ENCODE data around the gene RDX.
"Not testable (repeated sequence)": the region's sequence is repeated elsewhere in the genome, so short reads cannot be mapped to it uniquely, and the experiment has no call there.

Gene RDX

GRCh38 chr11:110305169-110306018 lies 9.0 kb upstream of the RDX start:
- no peak for DNase-seq (ENCODE audit: low read depth)

- no peak for DNase-seq (ENCODE audit: low read depth)
These were observed 7.0 kb upstream of the RDX start for GRCh38 chr11:110303414-110303826.

- no peak for DNase-seq (ENCODE audit: low read depth)
These were observed 5.2 kb upstream of the RDX start for GRCh38 chr11:110301577-110301976.

DNA sequence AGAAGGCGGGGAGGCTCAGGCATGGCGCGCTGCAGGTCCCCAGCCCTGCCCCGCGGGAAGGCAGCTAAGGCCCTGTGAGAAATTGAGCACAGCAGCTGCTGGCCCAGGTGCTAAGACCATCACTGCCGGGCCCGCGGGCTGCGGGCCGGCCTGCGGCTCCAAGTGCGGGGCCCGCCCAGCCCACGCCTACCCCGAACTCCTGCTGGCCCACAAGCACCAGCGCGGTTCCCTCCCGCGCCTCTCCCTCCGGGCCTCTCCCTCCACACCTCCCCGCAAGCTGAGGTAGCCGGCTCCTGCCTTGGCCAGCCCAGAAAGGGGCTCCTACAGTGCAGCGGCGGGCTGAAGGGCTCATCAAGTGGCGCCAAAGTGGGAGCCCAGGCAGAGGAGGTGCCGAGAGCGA lies 4.6 kb upstream of the RDX start:
- DNase-seq (ENCODE audit: low read depth): no peak

GRCh38 chr11:110299006-110299785 lies 2.8 kb upstream of the RDX start:
- DNase-seq (ENCODE audit: low read depth): no peak

- no peak for DNase-seq (ENCODE audit: low read depth)
These were observed 1.9 kb upstream of the RDX start for GRCh38 chr11:110298301-110298765.

DNA sequence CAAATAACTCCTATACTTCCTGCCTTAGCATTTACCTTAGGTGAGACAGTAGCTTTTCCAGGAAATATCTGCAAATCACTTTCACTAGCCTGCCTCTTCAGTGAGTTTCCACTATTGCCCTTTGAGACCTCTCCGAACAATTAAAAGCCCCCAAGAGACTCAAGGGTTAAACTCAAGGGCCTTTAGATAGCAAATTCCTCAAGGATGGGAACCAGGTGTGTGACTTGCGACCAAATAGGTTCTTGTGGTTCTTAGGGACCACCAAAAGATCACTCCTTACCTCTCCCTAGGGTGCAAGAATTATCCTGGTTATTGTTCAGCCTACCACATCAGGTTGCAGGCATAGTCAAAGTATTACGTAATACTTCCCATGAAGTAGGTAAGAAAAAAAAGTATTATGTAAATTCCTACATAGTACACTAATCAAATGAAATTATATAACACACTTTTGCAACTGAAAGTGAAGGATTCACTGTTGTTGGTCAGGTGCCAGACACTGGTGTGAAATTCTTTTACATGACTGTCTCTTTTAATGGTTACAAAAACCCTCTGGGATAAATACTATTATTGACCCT lies 1.4 kb upstream of the RDX start:
- no peak for DNase-seq (ENCODE audit: low read depth)

GRCh38 chr11:110297076-110297725 lies 787 bp upstream of the RDX start:
- DNase-seq (ENCODE audit: low read depth): no peak

DNA sequence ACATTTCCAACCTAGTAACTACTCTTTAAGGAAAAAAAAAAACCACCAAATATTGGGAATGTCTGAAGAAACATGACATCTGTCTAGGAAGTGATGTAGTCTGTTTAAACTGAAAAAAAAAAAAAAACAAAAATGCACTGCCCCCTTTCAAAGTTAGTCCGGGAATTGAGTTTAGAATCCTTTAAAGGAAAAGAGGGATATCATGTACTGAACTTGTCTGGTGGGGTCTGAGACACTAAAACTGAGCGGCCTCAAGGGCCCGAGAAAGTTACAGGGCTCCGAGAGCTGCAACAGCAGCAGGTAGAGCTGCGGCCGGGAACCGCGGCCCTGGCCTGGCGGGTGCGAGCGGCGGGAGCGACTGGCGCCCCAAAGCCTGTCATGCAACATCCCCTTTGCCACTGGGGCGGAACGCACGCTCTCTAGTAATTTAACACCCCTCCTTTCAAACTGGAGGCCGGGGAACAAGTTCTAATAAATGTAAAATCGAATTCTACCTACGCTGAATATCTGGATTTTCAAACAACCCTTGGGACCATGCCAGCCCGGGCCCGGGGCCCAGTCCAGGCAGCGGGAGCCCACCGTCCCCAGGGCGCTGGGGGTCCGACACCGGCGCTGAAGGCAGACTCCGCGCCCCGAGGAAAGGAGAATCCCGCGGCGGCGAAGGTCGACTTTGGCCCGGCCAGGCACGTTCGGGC lies 736 bp downstream of the RDX start:
- peak; percentile 47 for DNase-seq (ENCODE audit: low read depth)

DNA sequence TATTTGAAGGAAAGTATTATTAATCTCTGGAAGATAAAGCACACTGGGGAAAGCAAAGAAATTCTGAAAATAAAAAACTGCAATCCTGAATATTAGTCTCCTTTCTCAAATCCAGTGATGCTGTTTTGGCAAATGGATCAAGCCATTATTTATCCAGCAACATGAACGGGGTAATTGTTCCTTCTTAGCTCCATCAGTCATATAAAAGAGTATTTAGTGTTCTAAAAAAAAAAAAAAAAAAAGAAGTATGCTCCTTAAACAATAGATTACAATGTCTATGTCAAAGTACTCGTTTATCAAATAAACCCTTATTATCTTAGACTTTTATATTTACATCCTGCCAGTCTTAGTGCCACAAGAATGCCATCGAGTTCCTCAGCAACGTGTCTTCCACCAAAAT lies 1.3 kb downstream of the RDX start:
- DNase-seq (ENCODE audit: low read depth): no peak

DNA sequence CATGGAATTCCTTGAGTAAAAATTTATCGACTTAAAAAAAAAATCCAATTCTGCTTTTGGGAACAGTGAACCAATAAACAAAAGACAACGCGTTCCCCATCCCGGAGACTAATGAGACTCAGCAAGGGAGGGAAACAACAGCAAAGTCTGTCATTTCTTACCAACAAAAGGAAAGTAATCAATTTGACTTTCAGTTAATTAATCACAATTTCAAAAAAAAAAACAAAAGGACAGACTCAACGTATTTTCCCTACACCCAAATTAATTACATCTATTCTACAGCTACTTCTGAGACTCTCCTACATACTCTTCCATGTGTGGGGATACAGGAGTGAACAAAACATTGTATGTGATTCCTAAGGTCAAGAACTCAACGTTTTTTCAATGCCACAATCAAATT lies 1.9 kb downstream of the RDX start:
- DNase-seq (ENCODE audit: low read depth): no peak

DNA sequence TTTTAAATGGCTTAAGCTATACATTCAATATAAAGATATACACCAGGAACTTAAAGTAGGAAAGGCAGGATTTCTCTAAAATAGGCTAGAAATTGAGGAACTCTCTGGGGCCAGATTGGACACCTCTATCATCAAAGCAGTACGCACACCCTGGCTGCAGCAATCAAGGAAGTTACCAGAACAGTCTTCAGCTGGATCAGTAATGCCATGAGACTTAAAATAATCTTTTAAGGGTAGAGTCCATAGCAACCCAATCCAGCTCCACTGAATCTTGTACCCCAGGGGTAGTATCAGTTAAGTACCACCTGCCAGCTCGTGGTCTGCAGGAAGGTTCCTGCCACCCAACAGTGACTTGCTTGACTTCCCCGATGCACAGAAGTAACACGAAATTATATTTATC lies 3.0 kb downstream of the RDX start:
- DNase-seq (ENCODE audit: low read depth): no peak

DNA sequence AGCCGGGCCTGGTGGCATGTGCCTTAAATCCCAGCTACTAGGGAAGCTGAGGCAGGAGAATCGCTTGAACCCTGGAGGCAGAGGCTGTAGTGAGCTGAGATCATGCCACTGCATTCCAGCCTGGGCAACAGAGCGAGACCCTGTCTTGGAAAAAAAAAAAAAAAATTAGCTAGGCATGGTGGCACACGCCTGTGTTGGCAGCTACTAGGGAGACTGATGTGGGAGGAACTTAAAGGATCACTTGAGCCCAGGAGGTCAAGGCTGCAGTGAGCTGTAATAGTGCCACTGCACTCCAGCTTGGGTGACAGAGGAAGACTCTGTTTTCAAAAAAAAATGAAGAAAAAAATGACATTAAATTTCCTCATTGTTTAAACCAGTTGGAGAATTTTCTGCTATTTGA lies 4.3 kb downstream of the RDX start:
- DNase-seq (ENCODE audit: low read depth): not testable (repeated sequence)

DNA sequence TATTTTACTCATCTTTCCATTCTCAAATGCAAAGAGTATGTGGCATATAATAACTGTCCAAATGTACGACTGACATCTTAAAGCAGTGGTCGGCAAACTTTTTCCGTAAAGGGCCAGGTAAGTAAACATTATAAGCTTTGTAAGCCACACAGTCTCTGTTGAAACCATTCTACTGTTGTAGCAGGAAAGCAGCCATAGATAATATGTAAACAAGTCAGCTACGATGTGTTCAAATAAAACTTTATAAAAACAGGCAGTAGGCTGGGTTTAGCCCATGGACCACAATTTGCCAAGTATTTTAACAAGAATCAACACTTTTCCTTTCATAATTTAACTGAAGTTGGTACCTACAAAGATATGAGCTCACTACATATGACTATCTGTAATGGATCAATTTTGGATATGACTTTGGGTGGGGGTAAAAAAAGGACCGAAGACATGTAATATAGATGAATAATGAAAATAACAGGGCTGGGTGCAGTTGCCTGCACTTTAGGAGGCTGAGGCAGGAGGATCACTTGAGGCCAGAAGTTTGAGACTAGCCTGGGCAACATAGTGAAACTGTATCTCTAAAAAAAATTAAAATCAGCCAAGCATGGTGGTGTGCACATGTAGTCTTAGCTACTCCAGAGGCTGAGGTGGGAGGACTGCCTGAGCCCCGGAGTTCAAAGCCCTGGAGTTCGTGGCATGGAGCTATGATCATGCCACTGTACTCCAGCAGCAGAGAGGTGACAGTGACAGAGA lies 5.7 kb downstream of the RDX start:
- no peak for DNase-seq (ENCODE audit: low read depth)

- no peak for DNase-seq (ENCODE audit: low read depth)
These were observed 6.9 kb downstream of the RDX start for GRCh38 chr11:110289472-110289871.

DNA sequence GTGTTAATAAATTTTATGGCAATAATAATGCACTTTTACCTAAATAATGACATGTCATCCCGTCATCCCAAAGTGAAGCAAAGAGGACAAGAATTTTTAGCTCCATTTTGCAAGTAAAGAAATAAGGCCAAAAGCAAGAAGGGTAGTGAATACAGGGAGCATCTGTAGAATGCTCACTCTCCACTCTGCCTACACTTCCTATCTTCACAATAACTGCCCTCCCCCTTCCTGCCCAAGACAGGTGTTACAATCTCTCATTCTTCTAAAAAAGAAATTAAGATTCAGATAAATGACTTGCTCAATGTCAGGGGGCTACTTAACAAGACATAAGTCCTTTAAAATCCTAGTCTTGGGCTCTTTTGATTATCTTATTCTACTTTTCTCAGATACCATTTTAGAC lies 8.9 kb downstream of the RDX start:
- no peak for DNase-seq (ENCODE audit: low read depth)

DNA sequence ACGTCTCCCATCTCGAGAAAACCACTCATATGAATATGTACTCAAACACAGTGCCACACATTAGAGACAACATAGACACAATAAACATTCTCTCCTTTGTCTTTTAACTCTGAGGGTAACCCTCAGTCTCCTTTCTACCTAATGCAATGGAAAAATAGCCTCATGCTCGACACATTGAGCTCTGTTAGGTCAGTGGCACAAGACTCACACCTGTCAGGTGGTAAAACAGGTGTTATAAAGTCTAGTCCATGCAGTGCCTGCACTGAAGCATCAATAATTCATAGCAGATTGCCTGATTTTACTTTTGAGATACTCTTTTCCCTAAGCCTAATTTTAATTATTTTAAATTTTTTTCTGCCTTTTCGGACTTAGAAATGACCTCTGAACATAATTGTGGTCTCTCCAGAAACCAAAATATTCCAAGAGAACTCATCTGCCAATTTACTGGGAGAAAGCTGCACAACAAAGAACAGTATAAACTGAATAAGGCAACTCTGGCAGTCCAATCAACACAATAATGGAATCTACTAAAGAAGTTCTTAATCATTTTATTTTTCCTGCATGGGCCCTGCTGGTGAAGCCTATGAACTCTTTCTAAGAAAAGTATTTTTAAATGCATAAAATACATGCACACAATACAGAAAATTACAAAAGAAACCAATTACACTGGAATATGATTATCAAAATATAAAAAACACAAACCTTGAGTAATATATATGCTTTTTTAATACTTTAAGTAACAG lies 9.9 kb downstream of the RDX start:
- DNase-seq (ENCODE audit: low read depth): no peak

DNA sequence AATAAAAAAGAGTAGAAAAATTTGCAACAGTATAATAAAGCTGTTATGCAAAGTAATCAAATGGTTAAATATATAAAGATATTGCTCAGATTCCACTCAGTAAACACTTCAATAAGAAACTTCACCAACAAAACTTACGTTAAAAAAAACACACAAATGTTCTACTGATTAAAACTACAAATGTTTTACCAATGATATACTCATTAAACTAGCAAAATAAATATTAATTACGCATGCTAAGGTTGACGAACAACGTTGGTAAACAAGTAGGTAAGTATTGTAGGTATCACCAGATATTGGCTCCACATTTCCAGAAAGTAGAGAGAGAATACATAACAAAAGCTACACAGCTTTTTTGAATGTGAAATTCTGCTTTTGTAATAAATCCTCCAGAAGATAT lies 12.6 kb downstream of the RDX start:
- DNase-seq (ENCODE audit: low read depth): no peak

DNA sequence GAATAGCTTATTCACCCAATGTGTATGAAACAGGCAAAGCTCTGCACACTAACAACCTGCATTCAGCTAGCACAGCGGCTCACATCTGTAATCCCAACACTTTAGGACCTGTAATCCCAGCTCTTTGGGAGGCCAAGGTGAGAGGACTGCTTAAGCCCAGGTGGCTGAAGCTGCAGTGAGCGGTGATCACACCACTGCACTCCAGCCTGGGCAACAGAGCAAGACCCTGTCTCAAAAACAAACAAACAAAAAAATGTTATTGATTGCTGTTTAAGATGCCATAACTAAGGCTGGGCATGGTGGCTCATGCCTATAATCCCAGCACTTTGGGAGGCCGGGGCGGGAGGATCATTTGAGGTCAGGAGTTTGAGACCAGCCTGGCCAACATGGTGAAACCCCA lies 15.8 kb downstream of the RDX start:
- DNase-seq (ENCODE audit: low read depth): not testable (repeated sequence)

DNA sequence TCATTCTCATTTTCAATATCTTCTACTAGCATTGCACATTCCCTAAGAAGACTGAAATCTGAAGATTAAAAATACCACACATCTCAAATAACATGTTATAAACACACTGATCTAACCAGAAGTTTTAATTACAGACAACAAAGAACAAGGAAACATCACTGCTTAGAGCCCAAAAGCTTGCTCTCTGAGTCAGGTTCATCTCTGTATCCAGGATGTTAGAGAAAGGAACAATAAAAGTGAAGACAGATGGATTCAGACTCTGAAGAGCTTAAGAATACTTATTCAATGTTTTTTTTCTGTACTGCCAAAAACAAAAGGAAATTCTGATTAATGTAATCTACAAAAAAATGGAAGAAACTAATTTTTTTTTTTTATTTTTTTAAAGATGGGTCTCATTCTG lies 16.5 kb downstream of the RDX start:
- no peak for DNase-seq (ENCODE audit: low read depth)
